IMR-90 (cell line): Measurements from ENCODE around the gene CHD3.

Source experiments
- BHLHE40 ChIP-seq: fragments of 150-350 bp; IDR thresholded peaks from 2 replicates; pipeline ENCODE4 v1.6.1; 2016; ENCODE audit warnings: mild to moderate bottlenecking, low read depth, low read length
- CEBPB ChIP-seq: IDR thresholded peaks from 2 replicates; pipeline ENCODE4 v1.6.1; 2012; ENCODE audit warnings: low read depth, low read length, improper control_type of control experiment
- CHD1 ChIP-seq: IDR thresholded peaks from 2 replicates; pipeline ENCODE4 v1.6.1; 2012; ENCODE audit warnings: low read depth, low read length, improper control_type of control experiment
- CTCF ChIP-seq: conservative IDR thresholded peaks from 2 replicates; pipeline ENCODE4 v1.5.1; 2012; ENCODE audit warnings: mild to moderate bottlenecking, low read depth, low read length, improper control_type of control experiment
- ELK1 ChIP-seq: fragments of 150-350 bp; IDR thresholded peaks from 2 replicates; pipeline ENCODE4 v1.6.1; 2016; ENCODE audit warnings: low read depth, mild to moderate bottlenecking, low read length, moderate library complexity, borderline replicate concordance
- FOS ChIP-seq: fragments of 150-350 bp; IDR thresholded peaks from 2 replicates; pipeline ENCODE4 v1.6.1; 2016; ENCODE audit warnings: low read depth, low read length
- MXI1 ChIP-seq: IDR thresholded peaks from 2 replicates; pipeline ENCODE4 v1.6.1; 2012; ENCODE audit warnings: low read depth, mild to moderate bottlenecking, low read length, moderate library complexity, borderline replicate concordance
- POLR2A ChIP-seq: IDR thresholded peaks from 2 replicates; pipeline ENCODE4 v1.6.1; 2012; ENCODE audit warnings: mild to moderate bottlenecking, low read depth, low read length
- RAD21 ChIP-seq: IDR thresholded peaks from 2 replicates; pipeline ENCODE4 v1.6.1; 2012; ENCODE audit warnings: low read length, improper control_type of control experiment
- RCOR1 ChIP-seq: IDR thresholded peaks from 2 replicates; pipeline ENCODE4 v1.6.1; 2012; ENCODE audit warnings: mild to moderate bottlenecking, low read length, improper control_type of control experiment; ENCODE audit not compliant: insufficient replicate concordance
- RFX5 ChIP-seq: IDR thresholded peaks from 2 replicates; pipeline ENCODE4 v1.8.0; 2012; ENCODE audit warnings: low read depth, mild to moderate bottlenecking, low read length, moderate library complexity
- SMC3 ChIP-seq: fragments of 150-350 bp; IDR thresholded peaks from 2 replicates; pipeline ENCODE4 v1.6.1; 2016; ENCODE audit warnings: low read depth, mild to moderate bottlenecking, antibody characterized with exemption, low read length, moderate library complexity
- USF2 ChIP-seq: fragments of 150-350 bp; IDR thresholded peaks from 2 replicates; pipeline ENCODE4 v1.6.1; 2017; ENCODE audit warnings: mild to moderate bottlenecking, antibody characterized with exemption, low read length, low read depth

GRCh38 chr17:7848739-7849129 lies 39.9 kb upstream of the CHD3 start:
- no peak for TF ChIP-seq CTCF
- no peak for TF ChIP-seq MXI1
- TF ChIP-seq RFX5: no peak
- TF ChIP-seq RCOR1: no peak
- no peak for TF ChIP-seq CEBPB
- TF ChIP-seq SMC3: no peak
- TF ChIP-seq POLR2A: no peak
- no peak for TF ChIP-seq BHLHE40
- no peak for TF ChIP-seq ELK1
- no peak for TF ChIP-seq RAD21
- TF ChIP-seq USF2: no peak
- no peak for TF ChIP-seq FOS
- TF ChIP-seq CHD1: no peak
